Activated T-cell treated with anti-CD3 and anti-CD28 coated beads, Interleukin-2, amount 50 U/mL, for 72 hours (primary cell): ENCODE data around the gene COBLL1. TPM values are rescaled to one million over a fixed set of nuclear protein-coding genes. Genes with fewer than 3 reads are reported as not detected.
"Not testable (repeated sequence)": the region's sequence is repeated elsewhere in the genome, so short reads cannot be mapped to it uniquely, and the experiment has no call there.

Experiments
- ATAC-seq, 2 donors: fragments of 150-1000 bp; cut with Tn5 transposase; replicated peaks in 1 of 2; 2 replicates each; pipeline ENCODE4 v1.10.0; 2021; ENCODE audit warnings: moderate library complexity in 2 of 2, mild to moderate bottlenecking in 1 of 2
- DNase-seq, 2 donors: peaks; one replicate each; pipeline ENCODE4 v3.0.0; 2021 to 2022; ENCODE audit warnings: mixed read lengths in 1 of 2
- H3K27ac Mint-ChIP-seq: one replicate; pipeline ENCODE4 v1.8.0; 2022; ENCODE audit warnings: mild to moderate bottlenecking, moderate library complexity, mixed read lengths
- H3K27me3 Mint-ChIP-seq: one replicate; pipeline ENCODE4 v1.8.0; 2022; ENCODE audit warnings: low read depth, mixed read lengths
- H3K36me3 Mint-ChIP-seq, 2 donors: one replicate each; pipeline ENCODE4 v1.8.0; 2022; ENCODE audit warnings: mixed read lengths in 2 of 2, mild to moderate bottlenecking in 1 of 2; ENCODE audit not compliant: insufficient read depth in 2 of 2
- H3K4me1 Mint-ChIP-seq: one replicate; pipeline ENCODE4 v1.8.0; 2022; ENCODE audit warnings: low read depth, mixed read lengths
- H3K4me3 Mint-ChIP-seq, 2 donors: one replicate each; pipeline ENCODE4 v1.8.0; 2022; ENCODE audit warnings: mild to moderate bottlenecking in 2 of 2, mixed read lengths in 2 of 2, moderate library complexity in 2 of 2
- H3K9me3 Mint-ChIP-seq, 2 donors: one replicate each; pipeline ENCODE4 v1.8.0; 2022; ENCODE audit warnings: mixed read lengths in 2 of 2
- total RNA-seq, 2 donors: library from RNA; stranded (reverse); gene quantifications; one replicate each; pipeline ENCODE4 v1.2.3, GENCODE V29; 2022

Gene COBLL1
- total RNA-seq, 2 donors from 2014 or later, result 0.23 to 0.58 TPM

- ATAC-seq (no peak), DNase-seq (no peak)
- no peaks in the 10 kb centered on the region for H3K9me3 Mint-ChIP-seq
- no peak overlapping the region for H3K4me3 Mint-ChIP-seq
- peaks cover 11% of the 10 kb centered on the region for H3K27me3 Mint-ChIP-seq
- H3K4me1 Mint-ChIP-seq, result peaks cover 19% of the 10 kb centered on the region
- H3K36me3 Mint-ChIP-seq, result no peaks in the 10 kb centered on the region
- no peak overlapping the region for H3K27ac Mint-ChIP-seq
These were observed 78.2 kb downstream of the COBLL1 start for GRCh38 chr2:164763431-164763830.

DNA sequence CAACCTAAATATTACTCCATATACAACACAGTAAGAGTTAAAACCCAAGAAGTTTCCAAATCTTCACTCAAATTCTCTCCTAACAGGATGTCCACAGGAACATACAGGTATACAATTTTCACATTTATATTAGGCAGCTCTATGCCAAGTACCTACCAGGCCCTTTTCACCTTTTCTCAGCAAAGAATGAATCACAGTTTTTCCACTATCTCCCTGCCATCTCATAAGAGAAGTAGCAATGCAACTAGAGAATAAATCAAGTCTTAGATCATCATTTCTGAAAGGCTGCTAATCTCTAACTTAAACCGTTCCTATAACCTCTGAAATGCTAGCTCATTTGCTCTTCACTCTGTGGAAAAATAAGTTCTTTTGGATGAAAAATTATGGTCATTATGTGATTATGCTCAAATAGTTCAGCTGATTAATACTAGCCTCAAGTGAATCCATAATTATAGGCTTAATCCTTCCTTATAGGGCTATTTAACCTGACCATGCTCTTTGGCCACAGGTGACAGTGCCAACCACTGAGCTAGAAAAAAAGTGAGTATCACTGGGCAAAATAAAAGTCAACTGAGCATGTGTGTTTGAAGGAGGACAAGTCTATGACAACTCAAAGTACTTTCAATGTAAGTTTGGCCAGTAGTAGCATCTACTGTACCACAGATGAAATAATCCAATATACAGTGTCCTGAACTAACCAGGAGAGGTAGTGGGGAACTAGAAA lies 79.7 kb downstream of the COBLL1 start:
- Mint-ChIP-seq H3K27ac (peak overlapping the region; percentile 70), H3K36me3 (no peaks in the 10 kb centered on the region), H3K27me3 (peaks cover 11% of the 10 kb centered on the region), H3K9me3 (no peaks in the 10 kb centered on the region), H3K4me3 (peak overlapping the region; percentile 62 to 76), H3K4me1 (peaks cover 19% of the 10 kb centered on the region)
- peak; percentile 88 to 90 for ATAC-seq
- peak in 1 of 2 donors; percentile 2 for DNase-seq

DNA sequence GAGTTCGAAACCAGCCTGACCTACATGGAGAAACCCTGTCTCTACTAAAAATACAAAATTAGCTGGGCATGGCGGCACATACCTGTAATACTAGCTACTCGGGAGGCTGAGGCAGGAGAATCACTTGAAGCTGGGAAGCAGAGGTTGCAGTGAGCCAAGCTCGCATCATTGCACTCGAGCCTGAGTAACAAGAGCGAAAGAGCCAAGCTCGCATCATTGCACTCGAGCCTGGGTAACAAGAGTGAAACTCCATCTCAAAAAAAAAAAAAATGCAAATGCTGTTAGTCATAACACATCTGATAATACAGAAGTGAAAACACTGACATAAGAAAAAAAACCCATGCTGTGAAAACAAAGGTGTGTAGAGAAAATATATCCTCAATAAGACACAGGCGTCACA lies 80.4 kb downstream of the COBLL1 start:
- peak; percentile 23 to 56 for DNase-seq
- peak; percentile 87 to 90 for ATAC-seq
- H3K36me3 Mint-ChIP-seq, H3K9me3 Mint-ChIP-seq, H3K27me3 Mint-ChIP-seq: not testable (repeated sequence)
- Mint-ChIP-seq H3K4me3 (peak overlapping the region; percentile 62 to 76), H3K4me1 (peaks cover 19% of the 10 kb centered on the region), H3K27ac (peak overlapping the region; percentile 70)

DNA sequence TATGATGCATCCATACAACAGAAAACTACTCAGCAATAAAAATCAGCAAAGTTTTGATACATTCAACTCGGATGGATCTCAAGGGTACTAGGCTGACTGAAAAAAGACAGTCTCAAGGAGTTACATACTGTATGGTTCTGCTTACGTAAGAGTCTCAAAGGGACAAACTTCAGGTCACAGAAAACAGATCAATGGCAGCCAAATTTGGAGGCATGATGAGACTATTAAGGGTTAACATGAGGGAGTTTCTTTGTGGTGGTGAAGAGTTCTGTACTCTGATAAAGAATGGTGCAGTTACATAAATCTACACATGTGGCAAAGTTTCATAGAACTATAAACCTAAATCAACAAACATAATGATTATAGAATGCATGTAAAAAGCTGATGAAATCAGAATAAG lies 81.4 kb downstream of the COBLL1 start:
- Mint-ChIP-seq H3K4me1 (peaks cover 19% of the 10 kb centered on the region), H3K9me3 (no peaks in the 10 kb centered on the region), H3K4me3 (no peak overlapping the region), H3K27ac (no peak overlapping the region), H3K27me3 (no peaks in the 10 kb centered on the region), H3K36me3 (no peaks in the 10 kb centered on the region)
- DNase-seq, result no peak
- ATAC-seq, result no peak

DNA sequence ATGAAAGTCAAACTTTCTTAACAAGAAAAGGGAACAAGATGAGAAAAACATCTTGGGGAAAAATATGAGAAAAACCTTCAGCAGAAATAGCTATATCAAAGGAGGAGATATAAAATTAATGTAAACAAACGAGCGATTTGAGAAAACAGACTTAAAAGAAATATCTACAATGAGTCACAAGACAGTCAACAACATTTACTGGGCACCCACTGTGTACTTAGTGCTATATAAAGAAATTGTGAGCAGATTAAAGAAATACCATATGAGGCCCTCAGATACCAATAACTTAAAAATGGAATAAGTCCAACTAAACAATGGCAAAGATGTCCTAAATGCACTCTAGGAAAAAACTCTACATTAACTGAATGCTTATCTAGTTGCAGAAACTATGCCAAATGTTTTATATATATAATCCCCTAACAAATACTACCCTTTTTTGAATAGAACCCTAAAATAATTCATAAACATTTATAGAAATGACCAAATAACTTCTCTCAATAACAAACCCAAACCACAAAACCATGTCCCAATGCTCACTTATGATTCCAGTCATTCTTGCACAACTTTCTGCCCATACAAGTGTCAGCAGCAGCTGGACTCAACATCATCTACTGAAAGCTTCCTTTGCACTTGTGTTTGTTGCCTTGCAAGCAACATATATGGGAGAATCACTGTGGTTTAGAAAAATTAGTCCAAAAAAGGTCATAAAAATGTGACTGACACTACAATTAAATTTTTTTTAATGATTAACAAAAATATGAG lies 83.5 kb downstream of the COBLL1 start:
- ATAC-seq, result no peak
- DNase-seq, result no peak
- H3K27ac Mint-ChIP-seq, result no peak overlapping the region
- H3K9me3 Mint-ChIP-seq, result peaks cover 0 to 3% of the 10 kb centered on the region in 2 donors
- H3K27me3 Mint-ChIP-seq, result no peaks in the 10 kb centered on the region
- no peak overlapping the region for H3K4me3 Mint-ChIP-seq
- H3K4me1 Mint-ChIP-seq, result peaks cover 19% of the 10 kb centered on the region
- H3K36me3 Mint-ChIP-seq, result no peaks in the 10 kb centered on the region

GRCh38 chr2:164756773-164757172 lies 84.8 kb downstream of the COBLL1 start:
- Mint-ChIP-seq H3K4me1 (peaks cover 12% of the 10 kb centered on the region), H3K9me3 (peaks cover 0 to 3% of the 10 kb centered on the region in 2 donors), H3K4me3 (no peak overlapping the region), H3K27me3 (no peaks in the 10 kb centered on the region), H3K27ac (no peak overlapping the region), H3K36me3 (no peaks in the 10 kb centered on the region)
- DNase-seq, result no peak
- ATAC-seq, result no peak

- peaks cover 3% of the 10 kb centered on the region for H3K4me1 Mint-ChIP-seq
- H3K4me3 Mint-ChIP-seq, result no peak overlapping the region
- H3K27me3 Mint-ChIP-seq, result peaks cover 3% of the 10 kb centered on the region
- DNase-seq, result no peak
- H3K27ac Mint-ChIP-seq, result no peak overlapping the region
- no peaks in the 10 kb centered on the region for H3K36me3 Mint-ChIP-seq
- H3K9me3 Mint-ChIP-seq, result peaks cover 2 to 3% of the 10 kb centered on the region in 2 donors
- ATAC-seq, result no peak
These were observed 85.7 kb downstream of the COBLL1 start for GRCh38 chr2:164755952-164756351.

GRCh38 chr2:164754157-164755093 lies 87.2 kb downstream of the COBLL1 start:
- peaks cover 16% of the 10 kb centered on the region for H3K27me3 Mint-ChIP-seq
- ATAC-seq, result peak in 1 of 2 donors; percentile 42
- H3K4me1 Mint-ChIP-seq, result no peaks in the 10 kb centered on the region
- DNase-seq, result no peak
- H3K9me3 Mint-ChIP-seq, result peaks cover 3 to 4% of the 10 kb centered on the region in 2 donors
- no peaks in the 10 kb centered on the region for H3K36me3 Mint-ChIP-seq
- no peak overlapping the region for H3K27ac Mint-ChIP-seq
- H3K4me3 Mint-ChIP-seq, result no peak overlapping the region

DNA sequence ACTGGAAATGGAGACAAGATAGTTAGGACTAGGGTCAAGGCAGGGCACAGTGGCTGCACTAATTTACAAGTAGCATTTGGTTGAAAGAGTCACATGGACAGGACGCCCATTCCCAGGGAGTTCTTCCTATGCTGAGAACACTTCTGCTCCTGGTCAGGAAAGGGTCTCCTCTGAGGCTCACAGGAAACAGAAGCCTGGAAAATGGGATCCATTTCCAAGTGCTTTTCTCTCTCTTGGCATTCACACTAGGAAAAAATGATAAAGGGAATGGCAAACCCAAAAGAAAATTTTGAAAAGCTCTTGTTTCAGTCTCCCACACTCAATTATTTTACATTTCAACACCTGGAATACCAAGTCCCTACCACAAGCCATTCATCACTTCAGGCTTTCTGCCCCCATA lies 88.7 kb downstream of the COBLL1 start:
- Mint-ChIP-seq H3K4me1 (no peaks in the 10 kb centered on the region), H3K4me3 (no peak overlapping the region), H3K36me3 (no peaks in the 10 kb centered on the region), H3K27me3 (peaks cover 16% of the 10 kb centered on the region), H3K9me3 (peaks cover 3 to 4% of the 10 kb centered on the region in 2 donors), H3K27ac (no peak overlapping the region)
- DNase-seq (no peak), ATAC-seq (no peak)

- Mint-ChIP-seq H3K4me3 (no peak overlapping the region), H3K36me3 (no peaks in the 10 kb centered on the region), H3K27me3 (peaks cover 30% of the 10 kb centered on the region), H3K9me3 (peaks cover 0 to 4% of the 10 kb centered on the region in 2 donors), H3K27ac (no peak overlapping the region), H3K4me1 (no peaks in the 10 kb centered on the region)
- no peak for ATAC-seq
- no peak for DNase-seq
These were observed 93.7 kb downstream of the COBLL1 start for GRCh38 chr2:164747783-164748433.

- Mint-ChIP-seq H3K27ac (no peak overlapping the region), H3K36me3 (no peaks in the 10 kb centered on the region), H3K4me1 (no peaks in the 10 kb centered on the region), H3K27me3 (peaks cover 36% of the 10 kb centered on the region), H3K9me3 (peaks cover 0 to 4% of the 10 kb centered on the region in 2 donors), H3K4me3 (no peak overlapping the region)
- no peak for DNase-seq
- ATAC-seq, result no peak
These were observed 94.5 kb downstream of the COBLL1 start for GRCh38 chr2:164747140-164747539.

GRCh38 chr2:164746713-164747112 lies 94.9 kb downstream of the COBLL1 start:
- Mint-ChIP-seq H3K27ac (no peak overlapping the region), H3K4me3 (no peak overlapping the region)

More at GRCh38 chr2:164746713-164747112, 94.9 kb downstream of the COBLL1 start:
- peaks cover 0 to 4% of the 10 kb centered on the region in 2 donors for H3K9me3 Mint-ChIP-seq
- DNase-seq (no peak), ATAC-seq (no peak)
- H3K27me3 Mint-ChIP-seq, result peaks cover 40% of the 10 kb centered on the region
- no peaks in the 10 kb centered on the region for H3K36me3 Mint-ChIP-seq
- no peaks in the 10 kb centered on the region for H3K4me1 Mint-ChIP-seq
